Measurements from ENCODE around the gene GRIK3.

Gene GRIK3

GRCh38 chr1:37015713-37016112, 18.6 kb downstream of the GRIK3 start:
- no peaks in the 10 kb centered on the region for H3K4me1 ChIP-seq (ENCODE audit: insufficient read depth, low read length)
- H3K36me3 ChIP-seq (ENCODE audit: insufficient read depth, low read length): no peaks in the 10 kb centered on the region
- no peaks in the 10 kb centered on the region for H3K9me3 ChIP-seq (ENCODE audit: control insufficient read depth, insufficient read depth, low read length)
- H3K9ac ChIP-seq (ENCODE audit: low read depth, low read length): no peak overlapping the region

- no peaks in the 10 kb centered on the region for H3K36me3 ChIP-seq (ENCODE audit: insufficient read depth, low read length)
- H3K4me1 ChIP-seq (ENCODE audit: insufficient read depth, low read length): no peaks in the 10 kb centered on the region
- H3K9me3 ChIP-seq (ENCODE audit: control insufficient read depth, insufficient read depth, low read length): no peaks in the 10 kb centered on the region
- H3K9ac ChIP-seq (ENCODE audit: low read depth, low read length): no peak overlapping the region
Observed at GRCh38 chr1:37012226-37012625, 22.1 kb downstream of the GRIK3 start.

- Histone ChIP-seq H3K36me3 (ENCODE audit: insufficient read depth, low read length) (no peaks in the 10 kb centered on the region), H3K4me1 (ENCODE audit: insufficient read depth, low read length) (no peaks in the 10 kb centered on the region), H3K9ac (ENCODE audit: low read depth, low read length) (no peak overlapping the region), H3K9me3 (ENCODE audit: control insufficient read depth, insufficient read depth, low read length) (no peaks in the 10 kb centered on the region)
Observed at GRCh38 chr1:37010011-37010410, 24.3 kb downstream of the GRIK3 start.

GRCh38 chr1:37009521-37009920, 24.8 kb downstream of the GRIK3 start:
- no peak overlapping the region for H3K9ac ChIP-seq (ENCODE audit: low read depth, low read length)
- H3K4me1 ChIP-seq (ENCODE audit: insufficient read depth, low read length): no peaks in the 10 kb centered on the region
- H3K9me3 ChIP-seq (ENCODE audit: control insufficient read depth, insufficient read depth, low read length): no peaks in the 10 kb centered on the region
- H3K36me3 ChIP-seq (ENCODE audit: insufficient read depth, low read length): no peaks in the 10 kb centered on the region

GRCh38 chr1:37006132-37006868, 28.0 kb downstream of the GRIK3 start:
- Histone ChIP-seq H3K36me3 (ENCODE audit: insufficient read depth, low read length) (no peaks in the 10 kb centered on the region), H3K4me1 (ENCODE audit: insufficient read depth, low read length) (no peaks in the 10 kb centered on the region)

GRCh38 chr1:37002898-37003297, 31.4 kb downstream of the GRIK3 start:
- no peaks in the 10 kb centered on the region for H3K4me1 ChIP-seq (ENCODE audit: insufficient read depth, low read length)
- H3K9ac ChIP-seq (ENCODE audit: low read depth, low read length): no peak overlapping the region
- H3K36me3 ChIP-seq (ENCODE audit: insufficient read depth, low read length): no peaks in the 10 kb centered on the region
- no peaks in the 10 kb centered on the region for H3K9me3 ChIP-seq (ENCODE audit: control insufficient read depth, insufficient read depth, low read length)

More at GRCh38 chr1:37006132-37006868, 28.0 kb downstream of the GRIK3 start:
- no peak overlapping the region for H3K9ac ChIP-seq (ENCODE audit: low read depth, low read length)
- H3K9me3 ChIP-seq (ENCODE audit: control insufficient read depth, insufficient read depth, low read length): no peaks in the 10 kb centered on the region

- Histone ChIP-seq H3K9ac (ENCODE audit: low read depth, low read length) (no peak overlapping the region), H3K4me1 (ENCODE audit: insufficient read depth, low read length) (no peaks in the 10 kb centered on the region), H3K36me3 (ENCODE audit: insufficient read depth, low read length) (no peaks in the 10 kb centered on the region), H3K9me3 (ENCODE audit: control insufficient read depth, insufficient read depth, low read length) (no peaks in the 10 kb centered on the region)
Observed at GRCh38 chr1:37001703-37002102, 32.6 kb downstream of the GRIK3 start.

GRCh38 chr1:36996106-36996505, 38.2 kb downstream of the GRIK3 start:
- Histone ChIP-seq H3K9ac (ENCODE audit: low read depth, low read length) (no peak overlapping the region), H3K36me3 (ENCODE audit: insufficient read depth, low read length) (no peaks in the 10 kb centered on the region), H3K9me3 (ENCODE audit: control insufficient read depth, insufficient read depth, low read length) (no peaks in the 10 kb centered on the region), H3K4me1 (ENCODE audit: insufficient read depth, low read length) (no peaks in the 10 kb centered on the region)

- no peak overlapping the region for H3K9ac ChIP-seq (ENCODE audit: low read depth, low read length)
- no peaks in the 10 kb centered on the region for H3K9me3 ChIP-seq (ENCODE audit: control insufficient read depth, insufficient read depth, low read length)
- H3K4me1 ChIP-seq (ENCODE audit: insufficient read depth, low read length): no peaks in the 10 kb centered on the region
- H3K36me3 ChIP-seq (ENCODE audit: insufficient read depth, low read length): no peaks in the 10 kb centered on the region
Observed at GRCh38 chr1:36994868-36995267, 39.4 kb downstream of the GRIK3 start.

GRCh38 chr1:36994294-36994693, 40.0 kb downstream of the GRIK3 start:
- no peaks in the 10 kb centered on the region for H3K4me1 ChIP-seq (ENCODE audit: insufficient read depth, low read length)
- no peak overlapping the region for H3K9ac ChIP-seq (ENCODE audit: low read depth, low read length)
- H3K9me3 ChIP-seq (ENCODE audit: control insufficient read depth, insufficient read depth, low read length): no peaks in the 10 kb centered on the region
- H3K36me3 ChIP-seq (ENCODE audit: insufficient read depth, low read length): no peaks in the 10 kb centered on the region

GRCh38 chr1:36992139-36992943, 42.0 kb downstream of the GRIK3 start:
- H3K4me1 ChIP-seq (ENCODE audit: insufficient read depth, low read length): no peaks in the 10 kb centered on the region
- H3K36me3 ChIP-seq (ENCODE audit: insufficient read depth, low read length): no peaks in the 10 kb centered on the region
- H3K9ac ChIP-seq (ENCODE audit: low read depth, low read length): no peak overlapping the region
- H3K9me3 ChIP-seq (ENCODE audit: control insufficient read depth, insufficient read depth, low read length): no peaks in the 10 kb centered on the region

- H3K4me1 ChIP-seq (ENCODE audit: insufficient read depth, low read length): no peaks in the 10 kb centered on the region
- no peaks in the 10 kb centered on the region for H3K36me3 ChIP-seq (ENCODE audit: insufficient read depth, low read length)
- no peak overlapping the region for H3K9ac ChIP-seq (ENCODE audit: low read depth, low read length)
- H3K9me3 ChIP-seq (ENCODE audit: control insufficient read depth, insufficient read depth, low read length): no peaks in the 10 kb centered on the region
Observed at GRCh38 chr1:36991551-36991950, 42.8 kb downstream of the GRIK3 start.

- H3K36me3 ChIP-seq (ENCODE audit: insufficient read depth, low read length): no peaks in the 10 kb centered on the region
- H3K9me3 ChIP-seq (ENCODE audit: control insufficient read depth, insufficient read depth, low read length): no peaks in the 10 kb centered on the region
- H3K4me1 ChIP-seq (ENCODE audit: insufficient read depth, low read length): no peaks in the 10 kb centered on the region
- no peak overlapping the region for H3K9ac ChIP-seq (ENCODE audit: low read depth, low read length)
Observed at GRCh38 chr1:36990928-36991327, 43.4 kb downstream of the GRIK3 start.

- Histone ChIP-seq H3K4me1 (ENCODE audit: insufficient read depth, low read length) (no peaks in the 10 kb centered on the region), H3K9me3 (ENCODE audit: control insufficient read depth, insufficient read depth, low read length) (no peaks in the 10 kb centered on the region), H3K36me3 (ENCODE audit: insufficient read depth, low read length) (no peaks in the 10 kb centered on the region), H3K9ac (ENCODE audit: low read depth, low read length) (no peak overlapping the region)
Observed at GRCh38 chr1:36989241-36989640, 45.1 kb downstream of the GRIK3 start.

- Histone ChIP-seq H3K4me1 (ENCODE audit: insufficient read depth, low read length) (no peaks in the 10 kb centered on the region), H3K9ac (ENCODE audit: low read depth, low read length) (no peak overlapping the region), H3K9me3 (ENCODE audit: control insufficient read depth, insufficient read depth, low read length) (no peaks in the 10 kb centered on the region), H3K36me3 (ENCODE audit: insufficient read depth, low read length) (no peaks in the 10 kb centered on the region)
Observed at GRCh38 chr1:36988741-36989193, 45.5 kb downstream of the GRIK3 start.
